Measurements from ENCODE around the gene PDAP1. TPM values are rescaled to one million over a fixed set of nuclear protein-coding genes. Genes with fewer than 3 reads are reported as not detected.

The PDAP1 gene
- total and polyA plus RNA-seq, 9 of the 15 experiments (the other 6 are each of a cell fraction or from before 2014, with no cell fraction given): 10.2 to 315 (median 129) TPM

DNA sequence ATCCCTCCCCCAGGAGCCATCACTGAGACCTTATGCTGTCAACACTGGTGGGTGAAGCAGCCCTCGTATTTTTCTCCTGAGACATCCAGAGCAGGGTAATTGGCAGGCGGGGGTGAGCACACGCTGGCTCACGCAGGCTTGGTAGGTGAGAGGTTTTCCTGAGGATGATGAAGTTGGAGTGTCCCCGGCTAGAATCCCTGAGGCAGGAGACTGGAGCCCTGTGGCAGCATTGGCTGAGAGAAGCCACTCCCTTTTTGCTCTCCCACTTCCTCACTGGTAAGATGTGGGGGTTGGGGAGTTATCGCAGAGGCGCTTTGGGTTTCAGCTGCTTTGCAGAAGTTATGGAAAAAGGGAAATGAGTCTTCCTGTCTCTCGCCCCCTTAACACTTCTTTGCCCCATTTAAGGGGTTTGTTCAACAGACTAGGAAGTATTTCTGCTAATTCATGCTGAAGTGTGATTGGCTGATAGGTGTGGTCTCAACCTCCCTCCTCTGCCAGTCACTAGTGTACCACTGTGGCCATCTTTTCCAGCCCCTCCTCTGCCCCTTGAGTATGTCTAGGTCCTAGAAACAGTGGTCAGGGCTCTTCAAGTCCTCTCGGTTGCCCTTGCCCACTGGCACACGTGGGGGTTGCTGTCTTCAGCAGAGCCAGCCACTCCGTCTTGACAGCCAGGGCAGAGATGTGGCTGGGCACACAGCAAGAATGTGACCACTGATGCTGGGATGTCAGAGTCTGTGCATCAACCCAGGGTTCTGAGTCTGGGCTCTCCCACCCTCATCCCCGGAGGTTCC is 28.2 kb downstream of the PDAP1 start (continued):
- TF ChIP-seq, protein P1, sequence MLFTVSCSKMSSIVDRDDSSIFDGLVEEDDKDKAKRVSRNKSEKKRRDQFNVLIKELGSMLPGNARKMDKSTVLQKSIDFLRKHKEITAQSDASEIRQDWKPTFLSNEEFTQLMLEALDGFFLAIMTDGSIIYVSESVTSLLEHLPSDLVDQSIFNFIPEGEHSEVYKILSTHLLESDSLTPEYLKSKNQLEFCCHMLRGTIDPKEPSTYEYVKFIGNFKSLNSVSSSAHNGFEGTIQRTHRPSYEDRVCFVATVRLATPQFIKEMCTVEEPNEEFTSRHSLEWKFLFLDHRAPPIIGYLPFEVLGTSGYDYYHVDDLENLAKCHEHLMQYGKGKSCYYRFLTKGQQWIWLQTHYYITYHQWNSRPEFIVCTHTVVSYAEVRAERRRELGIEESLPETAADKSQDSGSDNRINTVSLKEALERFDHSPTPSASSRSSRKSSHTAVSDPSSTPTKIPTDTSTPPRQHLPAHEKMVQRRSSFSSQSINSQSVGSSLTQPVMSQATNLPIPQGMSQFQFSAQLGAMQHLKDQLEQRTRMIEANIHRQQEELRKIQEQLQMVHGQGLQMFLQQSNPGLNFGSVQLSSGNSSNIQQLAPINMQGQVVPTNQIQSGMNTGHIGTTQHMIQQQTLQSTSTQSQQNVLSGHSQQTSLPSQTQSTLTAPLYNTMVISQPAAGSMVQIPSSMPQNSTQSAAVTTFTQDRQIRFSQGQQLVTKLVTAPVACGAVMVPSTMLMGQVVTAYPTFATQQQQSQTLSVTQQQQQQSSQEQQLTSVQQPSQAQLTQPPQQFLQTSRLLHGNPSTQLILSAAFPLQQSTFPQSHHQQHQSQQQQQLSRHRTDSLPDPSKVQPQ (CRISPR knock-in tag; IDR thresholded peaks at IDR 0.05; ENCODE audit: borderline replicate concordance): no peak
- TF ChIP-seq NFYB (IDR thresholded peaks at IDR 0.05; ENCODE audit: extremely low read depth, insufficient read length): peak; percentile 37
- no peak for TF ChIP-seq PHB (CRISPR knock-in tag; IDR thresholded peaks at IDR 0.05)
- TF ChIP-seq, protein P2, sequence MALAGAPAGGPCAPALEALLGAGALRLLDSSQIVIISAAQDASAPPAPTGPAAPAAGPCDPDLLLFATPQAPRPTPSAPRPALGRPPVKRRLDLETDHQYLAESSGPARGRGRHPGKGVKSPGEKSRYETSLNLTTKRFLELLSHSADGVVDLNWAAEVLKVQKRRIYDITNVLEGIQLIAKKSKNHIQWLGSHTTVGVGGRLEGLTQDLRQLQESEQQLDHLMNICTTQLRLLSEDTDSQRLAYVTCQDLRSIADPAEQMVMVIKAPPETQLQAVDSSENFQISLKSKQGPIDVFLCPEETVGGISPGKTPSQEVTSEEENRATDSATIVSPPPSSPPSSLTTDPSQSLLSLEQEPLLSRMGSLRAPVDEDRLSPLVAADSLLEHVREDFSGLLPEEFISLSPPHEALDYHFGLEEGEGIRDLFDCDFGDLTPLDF (CRISPR knock-in tag; IDR thresholded peaks at IDR 0.05): no peak
- TF ChIP-seq PML (IDR thresholded peaks at IDR 0.05; ENCODE audit: low read length): 0 out of 2 replicates have a peak, but pooled peaks have one; percentile 35
- no peak for TF ChIP-seq ZNF408 (CRISPR knock-in tag; IDR thresholded peaks at IDR 0.05; ENCODE audit: low read depth)
- TF ChIP-seq EGR1 (conservative IDR thresholded peaks at IDR 0.05): peak; percentile 6; the same call in 1 of the 2 replicates
- no peak for TF ChIP-seq ATF1 (CRISPR knock-in tag; IDR thresholded peaks at IDR 0.05)
- TF ChIP-seq ATF1 (tag; IDR thresholded peaks at IDR 0.05): peak; percentile 36; the same call in 1 of the 2 replicates
- no peak for TF ChIP-seq JUND (IDR thresholded peaks at IDR 0.05; ENCODE audit: borderline replicate concordance, low read depth, low read length)
- TF ChIP-seq JUND (tag; IDR thresholded peaks at IDR 0.05; ENCODE audit: borderline replicate concordance, low read depth, low read length): peak; percentile 36; the same call in 1 of the 3 replicates
- TF ChIP-seq, protein P3, sequence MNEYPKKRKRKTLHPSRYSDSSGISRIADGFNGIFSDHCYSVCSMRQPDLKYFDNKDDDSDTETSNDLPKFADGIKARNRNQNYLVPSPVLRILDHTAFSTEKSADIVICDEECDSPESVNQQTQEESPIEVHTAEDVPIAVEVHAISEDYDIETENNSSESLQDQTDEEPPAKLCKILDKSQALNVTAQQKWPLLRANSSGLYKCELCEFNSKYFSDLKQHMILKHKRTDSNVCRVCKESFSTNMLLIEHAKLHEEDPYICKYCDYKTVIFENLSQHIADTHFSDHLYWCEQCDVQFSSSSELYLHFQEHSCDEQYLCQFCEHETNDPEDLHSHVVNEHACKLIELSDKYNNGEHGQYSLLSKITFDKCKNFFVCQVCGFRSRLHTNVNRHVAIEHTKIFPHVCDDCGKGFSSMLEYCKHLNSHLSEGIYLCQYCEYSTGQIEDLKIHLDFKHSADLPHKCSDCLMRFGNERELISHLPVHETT (CRISPR knock-in tag; conservative IDR thresholded peaks at IDR 0.05 in 1 of 2, IDR thresholded peaks at IDR 0.05 in 1 of 2): 0 out of 4 replicates have a peak, but pooled peaks of 1 of the 2 experiments have one; percentile 27
- peak; percentile 19; the same call in 1 of the 2 replicates for TF ChIP-seq CXXC5 (CRISPR knock-in tag; IDR thresholded peaks at IDR 0.05)
- TF ChIP-seq ATF7 (IDR thresholded peaks at IDR 0.05): 0 out of 2 replicates have a peak, but pooled peaks have one; percentile 39
- TF ChIP-seq, protein P4, sequence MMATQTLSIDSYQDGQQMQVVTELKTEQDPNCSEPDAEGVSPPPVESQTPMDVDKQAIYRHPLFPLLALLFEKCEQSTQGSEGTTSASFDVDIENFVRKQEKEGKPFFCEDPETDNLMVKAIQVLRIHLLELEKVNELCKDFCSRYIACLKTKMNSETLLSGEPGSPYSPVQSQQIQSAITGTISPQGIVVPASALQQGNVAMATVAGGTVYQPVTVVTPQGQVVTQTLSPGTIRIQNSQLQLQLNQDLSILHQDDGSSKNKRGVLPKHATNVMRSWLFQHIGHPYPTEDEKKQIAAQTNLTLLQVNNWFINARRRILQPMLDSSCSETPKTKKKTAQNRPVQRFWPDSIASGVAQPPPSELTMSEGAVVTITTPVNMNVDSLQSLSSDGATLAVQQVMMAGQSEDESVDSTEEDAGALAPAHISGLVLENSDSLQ (IDR thresholded peaks at IDR 0.05): peak; percentile 62
- TF ChIP-seq SNIP1 (IDR thresholded peaks at IDR 0.05; ENCODE audit: low read depth): peak; percentile 80
- no peak for TF ChIP-seq NELFE (IDR thresholded peaks at IDR 0.05; ENCODE audit: insufficient read depth, insufficient read length)
- peak; percentile 52; the same call in 1 of the 2 replicates for TF ChIP-seq CBFB (CRISPR knock-in tag; IDR thresholded peaks at IDR 0.05)
- TF ChIP-seq SMC3 (conservative IDR thresholded peaks at IDR 0.05; ENCODE audit: insufficient read depth, low read depth, low read length): 0 out of 2 replicates have a peak, but pooled peaks have one; percentile 3

All from K562 (cell line).